H1 (cell line): Measurements from ENCODE around the gene METTL22. TPM values are rescaled to one million over a fixed set of nuclear protein-coding genes. Genes with fewer than 3 reads are reported as not detected.

ENCODE experiments used
- KDM4A ChIP-seq: IDR thresholded peaks from one replicate; pipeline ENCODE4 v1.7.1; 2012; ENCODE audit warnings: low read depth, mild to moderate bottlenecking, moderate library complexity, low read length, inconsistent platforms; ENCODE audit not compliant: severe bottlenecking
- SIX5 ChIP-seq: IDR thresholded peaks from 2 replicates; pipeline ENCODE4 v1.6.1; 2011; ENCODE audit warnings: mild to moderate bottlenecking, low read depth, low read length
- polyA plus RNA-seq, 7 experiments: library from polyadenylated mRNA; depleted of rRNA in 3 of 7; stranded (reverse) in 5 of 7; unstranded in 2 of 7; fragments of >200 nt in 5 of 7; fragments of 200-250 nt in 2 of 7; gene quantifications; 1 replicate in 5 of 7; 2 replicates in 1 of 7; 4 replicates in 1 of 7; pipeline versions ENCODE4 v1.2.1 to v1.2.3, GENCODE V29; 2011 to 2013; ENCODE audit warnings: missing spikeins in 2 of 7, mixed read lengths in 2 of 7
- total RNA-seq: library from RNA; stranded (reverse); fragmentation: NEBNext Ultra II Directional; extraction: Animal tissue kit (Norgen Biotek cat#: 25700); gene quantifications from 2 replicates; pipeline ENCODE4 v1.2.1, GENCODE V29; 2021
- TF ChIP-seq, protein P1 (sequence below): IDR thresholded peaks from 2 replicates; pipeline ENCODE4 v1.6.1; 2012; ENCODE audit warnings: inconsistent platforms

METTL22 gene
- total and polyA plus RNA-seq, 2 of the 8 experiments (the other 6 are each of a cell fraction or from before 2014, with no cell fraction given) = 56.7 to 85.2 TPM

DNA sequence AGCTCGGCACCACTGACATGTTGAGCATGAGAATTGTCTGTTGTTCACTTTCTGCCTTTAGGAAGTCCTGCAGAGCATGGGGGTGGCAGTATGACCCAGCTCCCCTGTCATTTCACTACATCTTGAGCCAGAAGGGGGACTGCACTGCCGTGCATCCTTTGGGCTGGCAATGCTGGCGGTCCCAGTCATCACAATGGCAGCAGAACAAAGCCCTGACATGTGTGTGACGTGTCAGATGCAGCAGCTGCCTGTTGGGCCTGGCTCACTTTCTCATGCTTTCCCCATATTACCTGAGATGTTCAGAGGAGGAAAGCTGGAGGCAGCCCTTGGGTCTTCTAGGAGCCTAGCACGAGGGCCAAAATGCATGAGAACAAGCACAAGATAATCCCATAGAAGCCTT lies 46.6 kb downstream of the METTL22 start (continued):
- TF ChIP-seq, protein P1, sequence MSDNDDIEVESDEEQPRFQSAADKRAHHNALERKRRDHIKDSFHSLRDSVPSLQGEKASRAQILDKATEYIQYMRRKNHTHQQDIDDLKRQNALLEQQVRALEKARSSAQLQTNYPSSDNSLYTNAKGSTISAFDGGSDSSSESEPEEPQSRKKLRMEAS = no peak
- TF ChIP-seq SIX5 = no peak
- no peak for TF ChIP-seq KDM4A
